Measurements from ENCODE around the gene FOXL3. TPM values are rescaled to one million over a fixed set of nuclear protein-coding genes. Genes with fewer than 3 reads are reported as not detected.
A peak's percentile ranks its signal among the peaks of the same experiment; 100 is the strongest.

Gene FOXL3
- total and polyA plus RNA-seq, 2 donors from 2014 or later, result not detected

- H3K9me3 ChIP-seq (ENCODE audit: control insufficient read depth in 2 of 3, insufficient read depth in 1 of 3, low read length in 3 of 3), result no peaks in the 10 kb centered on the region
- no peaks in the 10 kb centered on the region for H3K27me3 ChIP-seq (ENCODE audit: control insufficient read depth, insufficient read depth, low read length)
- peaks cover 0 to 2% (median 0%) of the 10 kb centered on the region in 3 donors for H3K4me1 ChIP-seq (ENCODE audit: control insufficient read depth in 2 of 3, insufficient read depth in 2 of 3, low read depth in 1 of 3, low read length in 3 of 3)
- peaks cover 0 to 66% (median 13%) of the 10 kb centered on the region in 3 donors for H3K36me3 ChIP-seq (ENCODE audit: control insufficient read depth in 2 of 3, insufficient read depth in 3 of 3, low read length in 3 of 3)
- H3K9ac ChIP-seq (ENCODE audit: low read length in 3 of 3), result no peak overlapping the region
- no peak for TF ChIP-seq CTCF (IDR thresholded peaks at IDR 0.05; ENCODE audit: borderline replicate concordance, extremely low read depth, insufficient read depth)
- H3K4me3 ChIP-seq (ENCODE audit: low read length in 3 of 3), result no peak overlapping the region
- intact Hi-C loops (cut with DNase I), result no loop called here
- FAIRE-seq (no peak), DNase-seq (peak in 1 of 5 donors; percentile 46)
- H3K27ac ChIP-seq (ENCODE audit: low read depth in 2 of 2, low read length in 2 of 2), result no peak overlapping the region
These were observed 38.4 kb upstream of the FOXL3 start for GRCh38 chr7:251446-252175.

- H3K9ac ChIP-seq (ENCODE audit: low read length in 3 of 3), result no peak overlapping the region
- no peaks in the 10 kb centered on the region for H3K9me3 ChIP-seq (ENCODE audit: control insufficient read depth in 2 of 3, insufficient read depth in 1 of 3, low read length in 3 of 3)
- no peak overlapping the region for H3K27ac ChIP-seq (ENCODE audit: low read depth in 2 of 2, low read length in 2 of 2)
- intact Hi-C loops (cut with DNase I), result no loop called here
- peaks cover 0 to 2% (median 0%) of the 10 kb centered on the region in 3 donors for H3K4me1 ChIP-seq (ENCODE audit: control insufficient read depth in 2 of 3, insufficient read depth in 2 of 3, low read depth in 1 of 3, low read length in 3 of 3)
- DNase-seq (peak in 1 of 5 donors; percentile 53), FAIRE-seq (no peak)
- H3K4me3 ChIP-seq (ENCODE audit: low read length in 3 of 3), result no peak overlapping the region
- no peaks in the 10 kb centered on the region for H3K27me3 ChIP-seq (ENCODE audit: control insufficient read depth, insufficient read depth, low read length)
- no peak for TF ChIP-seq CTCF (IDR thresholded peaks at IDR 0.05; ENCODE audit: borderline replicate concordance, extremely low read depth, insufficient read depth)
- peaks cover 0 to 74% (median 16%) of the 10 kb centered on the region in 3 donors for H3K36me3 ChIP-seq (ENCODE audit: control insufficient read depth in 2 of 3, insufficient read depth in 3 of 3, low read length in 3 of 3)
These were observed 37.6 kb upstream of the FOXL3 start for GRCh38 chr7:252216-252965.

- peaks cover 0 to 75% (median 16%) of the 10 kb centered on the region in 3 donors for H3K36me3 ChIP-seq (ENCODE audit: control insufficient read depth in 2 of 3, insufficient read depth in 3 of 3, low read length in 3 of 3)
- no peak for FAIRE-seq
- DNase-seq, result peak in 1 of 5 donors; percentile 40
- peak overlapping the region; percentile 11 to 43 for H3K27ac ChIP-seq (ENCODE audit: low read depth in 2 of 2, low read length in 2 of 2)
- no peak overlapping the region for H3K4me3 ChIP-seq (ENCODE audit: low read length in 3 of 3)
- TF ChIP-seq CTCF (IDR thresholded peaks at IDR 0.05; ENCODE audit: borderline replicate concordance, extremely low read depth, insufficient read depth), result no peak
- intact Hi-C loops (cut with DNase I), result no loop called here
- no peaks in the 10 kb centered on the region for H3K9me3 ChIP-seq (ENCODE audit: control insufficient read depth in 2 of 3, insufficient read depth in 1 of 3, low read length in 3 of 3)
- H3K27me3 ChIP-seq (ENCODE audit: control insufficient read depth, insufficient read depth, low read length), result no peaks in the 10 kb centered on the region
- H3K4me1 ChIP-seq (ENCODE audit: control insufficient read depth in 2 of 3, insufficient read depth in 2 of 3, low read depth in 1 of 3, low read length in 3 of 3), result peaks cover 0 to 2% (median 0%) of the 10 kb centered on the region in 3 donors
- no peak overlapping the region for H3K9ac ChIP-seq (ENCODE audit: low read length in 3 of 3)
These were observed 37.0 kb upstream of the FOXL3 start for GRCh38 chr7:252981-253380.

Measured in kidney (tissue), 14 donors.